NCI-H2171 (cell line): ENCODE measurements around the gene MVD.
"Not testable (repeated sequence)": the region's sequence is repeated elsewhere in the genome, so short reads cannot be mapped to it uniquely, and the experiment has no call there.

Source experiments
- DNase-seq: peaks from one replicate; lab custom pipeline; 2025; lab: John Stamatoyannopoulos, UW

Gene MVD

GRCh38 chr16:88624481-88624880 lies 38.4 kb downstream of the MVD start:
- DNase-seq = no peak

- DNase-seq = no peak
These were observed 39.0 kb downstream of the MVD start for GRCh38 chr16:88623858-88624257.

GRCh38 chr16:88622866-88623265 lies 40.0 kb downstream of the MVD start:
- no peak for DNase-seq

GRCh38 chr16:88622125-88622524 lies 40.8 kb downstream of the MVD start:
- DNase-seq = no peak

- DNase-seq = no peak
These were observed 42.8 kb downstream of the MVD start for GRCh38 chr16:88619859-88620815.

- DNase-seq = no peak
These were observed 43.8 kb downstream of the MVD start for GRCh38 chr16:88618956-88619667.

GRCh38 chr16:88618182-88618955 lies 44.5 kb downstream of the MVD start:
- DNase-seq = no peak

- no peak for DNase-seq
These were observed 45.4 kb downstream of the MVD start for GRCh38 chr16:88617268-88618031.

GRCh38 chr16:88616736-88617135 lies 46.2 kb downstream of the MVD start:
- DNase-seq = no peak

- no peak for DNase-seq
These were observed 46.6 kb downstream of the MVD start for GRCh38 chr16:88616320-88616719.

GRCh38 chr16:88614818-88615580 lies 47.9 kb downstream of the MVD start:
- peak; percentile 56 for DNase-seq

GRCh38 chr16:88613911-88614817 lies 48.7 kb downstream of the MVD start:
- no peak for DNase-seq

- no peak for DNase-seq
These were observed 49.6 kb downstream of the MVD start for GRCh38 chr16:88613293-88613692.

- DNase-seq = no peak
These were observed 51.7 kb downstream of the MVD start for GRCh38 chr16:88610909-88611812.

- no peak for DNase-seq
These were observed 52.8 kb downstream of the MVD start for GRCh38 chr16:88610080-88610479.

GRCh38 chr16:88609426-88609825 lies 53.5 kb downstream of the MVD start:
- not testable (repeated sequence) for DNase-seq

GRCh38 chr16:88608076-88608475 lies 54.8 kb downstream of the MVD start:
- no peak for DNase-seq

- DNase-seq = no peak
These were observed 56.6 kb downstream of the MVD start for GRCh38 chr16:88606148-88606757.
